Ishikawa (cell line): ENCODE results near the gene ETV3L.

Experiments used
- CEBPB ChIP-seq: IDR thresholded peaks from 2 replicates; pipeline ENCODE4 v1.6.1; 2012
- CREB1 ChIP-seq: IDR thresholded peaks from 2 replicates; pipeline ENCODE4 v1.6.1; 2012; ENCODE audit warnings: low read depth
- EGR1 ChIP-seq: IDR thresholded peaks from 2 replicates; pipeline ENCODE4 v1.6.1; 2012
- EP300 ChIP-seq: IDR thresholded peaks from 2 replicates; pipeline ENCODE4 v1.6.1; 2012; ENCODE audit warnings: borderline replicate concordance
- FOXM1 ChIP-seq: IDR thresholded peaks from 2 replicates; pipeline ENCODE4 v1.6.1; 2012; ENCODE audit warnings: low read depth, borderline replicate concordance
- NFIC ChIP-seq: IDR thresholded peaks from 2 replicates; pipeline ENCODE4 v1.6.1; 2012
- RAD21 ChIP-seq: IDR thresholded peaks from 2 replicates; pipeline ENCODE4 v1.6.1; 2012; ENCODE audit warnings: low read depth
- TAF1 ChIP-seq: IDR thresholded peaks from 2 replicates; pipeline ENCODE4 v1.6.1; 2012; ENCODE audit warnings: low read depth, mild to moderate bottlenecking
- TCF12 ChIP-seq: IDR thresholded peaks from 2 replicates; pipeline ENCODE4 v1.6.1; 2012; ENCODE audit warnings: low read depth
- TEAD4 ChIP-seq: IDR thresholded peaks from 2 replicates; pipeline ENCODE4 v1.6.1; 2012
- YY1 ChIP-seq: IDR thresholded peaks from 2 replicates; pipeline ENCODE4 v1.6.1; 2012; ENCODE audit warnings: low read depth
- ZBTB7A ChIP-seq: IDR thresholded peaks from 2 replicates; pipeline ENCODE4 v1.6.1; 2012; ENCODE audit warnings: low read depth
- TF ChIP-seq, protein P1 (sequence below): IDR thresholded peaks from 2 replicates; pipeline ENCODE4 v1.6.1; 2012; ENCODE audit warnings: low read depth, mild to moderate bottlenecking
- TF ChIP-seq, protein P2 (sequence below): IDR thresholded peaks from 2 replicates; pipeline ENCODE4 v1.6.1; 2012
- TF ChIP-seq, protein P3 (sequence below): IDR thresholded peaks from 2 replicates; pipeline ENCODE4 v1.6.1; 2012

ETV3L gene

DNA sequence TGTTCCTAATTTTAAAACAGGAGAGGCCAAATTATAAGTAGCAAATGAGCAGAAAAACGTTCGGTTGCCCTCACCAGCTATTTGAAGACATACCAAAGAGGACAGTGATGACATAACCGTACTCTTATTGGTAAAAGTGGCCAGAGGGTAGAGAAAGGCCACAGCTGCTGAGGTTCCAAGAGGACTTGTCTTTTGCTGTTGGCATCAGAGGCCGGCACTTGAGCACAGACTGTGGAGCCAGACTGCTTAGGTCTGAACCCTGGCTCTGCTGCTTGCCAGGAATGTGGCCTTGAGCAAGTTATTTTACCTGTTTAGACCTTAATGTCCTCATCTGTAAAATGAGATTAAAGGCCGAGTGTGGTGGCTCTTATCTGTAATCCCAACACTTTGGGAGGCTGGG lies 14.9 kb downstream of the ETV3L start:
- TF ChIP-seq EGR1 (no peak), CEBPB (no peak), EP300 (no peak), YY1 (no peak), ZBTB7A (no peak), TCF12 (no peak), FOXM1 (no peak), TAF1 (no peak), NFIC (no peak), TEAD4 (no peak)
- TF ChIP-seq, protein P1, sequence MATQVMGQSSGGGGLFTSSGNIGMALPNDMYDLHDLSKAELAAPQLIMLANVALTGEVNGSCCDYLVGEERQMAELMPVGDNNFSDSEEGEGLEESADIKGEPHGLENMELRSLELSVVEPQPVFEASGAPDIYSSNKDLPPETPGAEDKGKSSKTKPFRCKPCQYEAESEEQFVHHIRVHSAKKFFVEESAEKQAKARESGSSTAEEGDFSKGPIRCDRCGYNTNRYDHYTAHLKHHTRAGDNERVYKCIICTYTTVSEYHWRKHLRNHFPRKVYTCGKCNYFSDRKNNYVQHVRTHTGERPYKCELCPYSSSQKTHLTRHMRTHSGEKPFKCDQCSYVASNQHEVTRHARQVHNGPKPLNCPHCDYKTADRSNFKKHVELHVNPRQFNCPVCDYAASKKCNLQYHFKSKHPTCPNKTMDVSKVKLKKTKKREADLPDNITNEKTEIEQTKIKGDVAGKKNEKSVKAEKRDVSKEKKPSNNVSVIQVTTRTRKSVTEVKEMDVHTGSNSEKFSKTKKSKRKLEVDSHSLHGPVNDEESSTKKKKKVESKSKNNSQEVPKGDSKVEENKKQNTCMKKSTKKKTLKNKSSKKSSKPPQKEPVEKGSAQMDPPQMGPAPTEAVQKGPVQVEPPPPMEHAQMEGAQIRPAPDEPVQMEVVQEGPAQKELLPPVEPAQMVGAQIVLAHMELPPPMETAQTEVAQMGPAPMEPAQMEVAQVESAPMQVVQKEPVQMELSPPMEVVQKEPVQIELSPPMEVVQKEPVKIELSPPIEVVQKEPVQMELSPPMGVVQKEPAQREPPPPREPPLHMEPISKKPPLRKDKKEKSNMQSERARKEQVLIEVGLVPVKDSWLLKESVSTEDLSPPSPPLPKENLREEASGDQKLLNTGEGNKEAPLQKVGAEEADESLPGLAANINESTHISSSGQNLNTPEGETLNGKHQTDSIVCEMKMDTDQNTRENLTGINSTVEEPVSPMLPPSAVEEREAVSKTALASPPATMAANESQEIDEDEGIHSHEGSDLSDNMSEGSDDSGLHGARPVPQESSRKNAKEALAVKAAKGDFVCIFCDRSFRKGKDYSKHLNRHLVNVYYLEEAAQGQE = no peak
- TF ChIP-seq, protein P2, sequence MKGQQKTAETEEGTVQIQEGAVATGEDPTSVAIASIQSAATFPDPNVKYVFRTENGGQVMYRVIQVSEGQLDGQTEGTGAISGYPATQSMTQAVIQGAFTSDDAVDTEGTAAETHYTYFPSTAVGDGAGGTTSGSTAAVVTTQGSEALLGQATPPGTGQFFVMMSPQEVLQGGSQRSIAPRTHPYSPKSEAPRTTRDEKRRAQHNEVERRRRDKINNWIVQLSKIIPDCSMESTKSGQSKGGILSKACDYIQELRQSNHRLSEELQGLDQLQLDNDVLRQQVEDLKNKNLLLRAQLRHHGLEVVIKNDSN = no peak
- TF ChIP-seq, protein P3, sequence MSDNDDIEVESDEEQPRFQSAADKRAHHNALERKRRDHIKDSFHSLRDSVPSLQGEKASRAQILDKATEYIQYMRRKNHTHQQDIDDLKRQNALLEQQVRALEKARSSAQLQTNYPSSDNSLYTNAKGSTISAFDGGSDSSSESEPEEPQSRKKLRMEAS = no peak

DNA sequence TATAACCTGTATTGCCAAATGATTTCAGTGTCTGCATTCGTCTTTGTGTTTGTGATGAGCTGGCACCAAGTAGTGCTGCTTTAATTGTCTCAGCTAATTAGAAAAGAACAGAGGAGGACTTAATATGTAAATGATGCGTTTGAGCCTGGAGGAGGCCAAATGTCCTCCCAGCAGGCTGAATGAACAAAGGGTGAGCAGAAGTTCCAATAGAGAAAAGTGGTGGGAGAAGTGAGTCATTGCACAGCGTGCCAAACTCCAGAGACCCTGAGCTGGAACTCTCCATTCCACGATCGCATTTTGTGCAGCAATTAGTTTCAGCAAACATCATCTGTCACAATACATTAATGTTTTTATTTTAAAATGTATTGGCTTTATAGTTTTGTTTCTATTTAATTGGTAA lies 17.9 kb downstream of the ETV3L start:
- TF ChIP-seq, protein P2 = no peak
- TF ChIP-seq NFIC (no peak), EP300 (no peak), YY1 (no peak), FOXM1 (no peak), EGR1 (no peak), CEBPB (no peak), TAF1 (no peak), CREB1 (no peak), ZBTB7A (no peak), TCF12 (no peak)
- TF ChIP-seq, protein P1 = no peak
- TF ChIP-seq, protein P3 = no peak

DNA sequence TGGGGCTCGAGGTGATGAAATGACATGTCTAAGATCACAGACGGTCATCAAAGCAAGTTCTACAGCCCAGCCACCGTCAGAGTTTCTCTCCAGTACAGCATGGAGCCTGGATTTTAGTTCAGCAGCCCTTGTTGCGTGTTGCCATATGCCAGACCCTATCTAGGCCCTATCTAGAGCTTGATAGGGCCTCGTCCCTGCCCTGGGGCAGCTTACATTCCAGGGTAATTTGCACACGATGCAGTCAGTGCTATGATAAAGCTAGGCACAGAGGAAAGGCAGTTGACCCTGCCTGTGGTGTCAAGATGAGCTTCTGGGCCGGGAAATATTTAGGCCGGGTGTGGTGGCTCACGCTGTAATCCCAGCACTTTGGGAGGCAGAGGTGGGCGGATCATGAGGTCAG lies 18.9 kb downstream of the ETV3L start:
- no peak for TF ChIP-seq TAF1
- TF ChIP-seq, protein P3 = no peak
- no peak for TF ChIP-seq EGR1
- TF ChIP-seq, protein P1 = no peak

DNA sequence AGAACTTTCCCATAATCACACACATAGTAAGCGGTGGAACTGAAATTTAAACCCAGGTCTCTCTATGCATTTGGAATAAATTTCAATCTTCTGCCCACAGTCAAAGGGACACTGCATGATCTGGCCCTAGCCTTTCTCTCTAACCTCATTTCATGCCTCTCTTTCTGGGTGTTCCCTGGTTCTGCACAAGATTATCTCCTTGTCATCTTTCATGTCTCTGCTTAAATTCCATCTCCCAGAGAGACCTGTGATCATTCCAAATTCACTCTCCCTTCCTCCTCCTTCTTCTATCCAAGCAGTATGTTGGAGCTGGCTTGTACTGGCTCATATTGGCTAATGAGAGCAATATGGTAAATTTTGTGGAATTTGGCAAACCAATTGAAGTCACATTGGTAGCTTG lies 22.2 kb downstream of the ETV3L start:
- TF ChIP-seq EP300 = no peak
- no peak for TF ChIP-seq RAD21
- TF ChIP-seq FOXM1 = no peak
- no peak for TF ChIP-seq TAF1
- TF ChIP-seq TEAD4 = no peak
- no peak for TF ChIP-seq CREB1
- no peak for TF ChIP-seq EGR1
- TF ChIP-seq CEBPB = no peak
- TF ChIP-seq, protein P1 = no peak
- no peak for TF ChIP-seq YY1
